Stomach (tissue), 9 donors: ENCODE data around the gene GALK2. TPM values are rescaled to one million over a fixed set of nuclear protein-coding genes. Genes with fewer than 3 reads are reported as not detected.

Experiments
- DNase-seq, 2 donors: peaks; one replicate each; pipeline versions ENCODE4 v3.0.0 to v3.0.0-alpha.2; 2013 to 2019
- H3K27ac ChIP-seq, 5 donors: fragments of 200-600 bp in 4 of 5; sonication (generic) in 4 of 5; one replicate each; pipeline ENCODE4 v1.5.1; 2013 to 2019; ENCODE audit warnings: mild to moderate bottlenecking in 1 of 5, moderate library complexity in 1 of 5
- H3K27me3 ChIP-seq, 3 donors: fragments of 200-600 bp; sonication (generic); one replicate each; pipeline ENCODE4 v1.5.1; 2017 to 2019; ENCODE audit warnings: mixed run types in 1 of 3
- H3K36me3 ChIP-seq, 4 donors: fragments of 200-600 bp; sonication (generic); 1 replicate in 3 of 4; 2 replicates in 1 of 4; pipeline ENCODE4 v1.5.1; 2016 to 2019
- H3K4me1 ChIP-seq, 4 donors: fragments of 200-600 bp; sonication (generic); one replicate each; pipeline ENCODE4 v1.5.1; 2016 to 2019
- H3K4me3 ChIP-seq, 4 donors: fragments of 200-600 bp; sonication (generic) in 3 of 4; one replicate each; pipeline ENCODE4 v1.5.1; 2016 to 2019; ENCODE audit warnings: mild to moderate bottlenecking in 1 of 4
- H3K9me3 ChIP-seq, 4 donors: fragments of 200-600 bp; sonication (generic); one replicate each; pipeline ENCODE4 v1.5.1; 2016 to 2019
- CTCF ChIP-seq, 7 experiments: fragments of 450-650 bp in 4 of 7; fragments of 200-600 bp in 3 of 7; sonication (generic) in 3 of 7; IDR thresholded peaks; one replicate each; pipeline ENCODE4 v1.5.1; 2016 to 2019; ENCODE audit warnings: antibody characterized with exemption in 7 of 7, control low read depth in 2 of 7, mild to moderate bottlenecking in 1 of 7
- EP300 ChIP-seq: sonication (generic); formaldehyde crosslinking; IDR thresholded peaks from one replicate; pipeline ENCODE4 v1.6.1; 2017; ENCODE audit warnings: antibody characterized with exemption
- POLR2A ChIP-seq, 4 donors: fragments of 450-650 bp; IDR thresholded peaks; one replicate each; pipeline ENCODE4 v1.6.1; 2016; ENCODE audit warnings: antibody characterized with exemption in 4 of 4, control low read depth in 2 of 4, mild to moderate bottlenecking in 1 of 4, moderate library complexity in 1 of 4
- POLR2AphosphoS5 ChIP-seq, 3 donors: sonication (generic); formaldehyde crosslinking; IDR thresholded peaks; one replicate each; pipeline ENCODE4 v1.6.1; 2016; ENCODE audit warnings: antibody characterized with exemption in 3 of 3
- WGBS, 5 donors: extraction: QIAGEN DNeasy Blood & Tissue Kit in 3 of 5; methylation state at CpG; one replicate each; pipeline versions ENCODE4 v1.1.5 to v1.1.7; 2013 to 2018; 5-methylcytosine and 5-hydroxymethylcytosine counted together
- intact Hi-C: fragments of 100-400 bp; cut with DNase I; formaldehyde crosslinking; loops from one replicate; pipeline ENCODE4 v1.15.1; 2023; ENCODE audit warnings: low total_unique reads
- polyA plus RNA-seq, 3 donors: library from polyadenylated mRNA; stranded (reverse); fragments of 200-250 nt; gene quantifications; one replicate each; pipeline ENCODE4 v1.2.3, GENCODE V29; 2013
- total RNA-seq, 5 donors: library from RNA; depleted of rRNA; stranded (reverse); fragments of >200 nt; gene quantifications; one replicate each; pipeline versions ENCODE4 v1.1.0 to v1.2.3, GENCODE V29; 2014 to 2016
- donor health status: healthy with polysubstance abuse.
- donor health status: Bipolar disorder and iron deficiency.
- donor health status: healthy.

Gene GALK2
- total and polyA plus RNA-seq, 8 donors, result 9.6 to 149 (median 20.8) TPM

DNA sequence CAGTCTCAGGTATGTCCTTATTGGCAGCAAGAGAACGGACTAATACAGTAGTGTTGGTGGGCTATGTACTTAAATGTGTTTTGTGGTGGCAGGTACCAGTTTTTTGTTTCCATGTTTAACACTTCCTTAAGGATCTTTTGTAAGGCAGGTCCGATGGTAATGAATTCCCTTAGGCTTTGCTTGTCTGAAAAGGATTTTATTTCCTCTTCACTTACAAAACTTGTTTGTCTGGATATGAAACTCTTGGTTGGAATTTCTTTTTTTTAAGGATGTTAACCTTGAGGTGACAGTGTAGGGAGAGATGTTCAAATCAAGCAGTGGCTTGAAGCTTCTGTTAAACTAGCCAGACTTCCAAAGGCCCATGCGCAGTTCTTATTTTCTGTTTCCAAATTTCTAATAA lies 130.8 kb downstream of the GALK2 start:
- TF ChIP-seq CTCF (IDR thresholded peaks at IDR 0.05) (no peak), POLR2AphosphoS5 (IDR thresholded peaks at IDR 0.05) (no peak), EP300 (no peak), POLR2A (IDR thresholded peaks at IDR 0.05) (no peak)

GRCh38 chr15:49301562-49301961 lies 131.5 kb downstream of the GALK2 start:
- Histone ChIP-seq H3K36me3 (peaks cover 0 to 30% (median 20%) of the 10 kb centered on the region in 4 donors), H3K4me1 (no peaks in the 10 kb centered on the region), H3K27me3 (no peaks in the 10 kb centered on the region), H3K27ac (no peak overlapping the region), H3K9me3 (no peaks in the 10 kb centered on the region), H3K4me3 (no peak overlapping the region)
- intact Hi-C loops, result no loop called here
- TF ChIP-seq POLR2A (IDR thresholded peaks at IDR 0.05) (no peak), EP300 (no peak), CTCF (IDR thresholded peaks at IDR 0.05) (no peak), POLR2AphosphoS5 (IDR thresholded peaks at IDR 0.05) (no peak)
- no peak for DNase-seq

More for the DNA sequence above, 130.8 kb downstream of the GALK2 start:
- Histone ChIP-seq H3K4me3 (no peak overlapping the region), H3K27ac (no peak overlapping the region), H3K4me1 (no peaks in the 10 kb centered on the region), H3K27me3 (no peaks in the 10 kb centered on the region), H3K9me3 (no peaks in the 10 kb centered on the region), H3K36me3 (peaks cover 0 to 33% (median 24%) of the 10 kb centered on the region in 4 donors)
- whole genome bisulfite sequencing, 5 donors, result 92 to 95% (median 94%) methylated on average over 3 of the region's 3 CpGs
- DNase-seq, result no peak
- intact Hi-C loops, result no loop called here

DNA sequence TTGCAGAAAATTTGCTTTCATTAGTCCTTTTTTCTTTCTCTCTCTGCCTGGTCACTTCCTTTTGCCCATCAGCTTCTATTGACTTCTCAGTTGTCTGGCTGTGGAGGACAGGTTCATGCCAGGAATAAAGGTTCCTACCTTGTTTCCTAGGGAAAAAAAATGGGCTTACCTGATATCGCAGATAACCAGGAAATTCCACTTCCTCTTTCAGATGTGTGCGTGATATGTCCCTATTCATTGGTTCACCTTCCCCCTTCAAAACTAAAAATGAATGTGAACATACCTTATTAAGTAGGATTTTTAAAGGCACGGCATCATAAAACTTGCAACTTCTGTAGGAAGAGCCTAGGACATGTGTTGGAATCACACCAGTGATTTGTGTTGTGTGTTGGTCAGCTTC lies 133.0 kb downstream of the GALK2 start:
- Histone ChIP-seq H3K36me3 (peaks cover 0 to 32% (median 19%) of the 10 kb centered on the region in 4 donors), H3K4me3 (no peak overlapping the region), H3K9me3 (no peaks in the 10 kb centered on the region), H3K27me3 (no peaks in the 10 kb centered on the region), H3K4me1 (no peaks in the 10 kb centered on the region), H3K27ac (no peak overlapping the region)
- no peak for DNase-seq
- TF ChIP-seq POLR2AphosphoS5 (IDR thresholded peaks at IDR 0.05) (no peak), POLR2A (IDR thresholded peaks at IDR 0.05) (no peak), CTCF (IDR thresholded peaks at IDR 0.05) (no peak), EP300 (no peak)
- intact Hi-C loops, result no loop called here
- WGBS, 5 donors, result 85 to 93% (median 90%) methylated on average over 3 of the region's 3 CpGs

DNA sequence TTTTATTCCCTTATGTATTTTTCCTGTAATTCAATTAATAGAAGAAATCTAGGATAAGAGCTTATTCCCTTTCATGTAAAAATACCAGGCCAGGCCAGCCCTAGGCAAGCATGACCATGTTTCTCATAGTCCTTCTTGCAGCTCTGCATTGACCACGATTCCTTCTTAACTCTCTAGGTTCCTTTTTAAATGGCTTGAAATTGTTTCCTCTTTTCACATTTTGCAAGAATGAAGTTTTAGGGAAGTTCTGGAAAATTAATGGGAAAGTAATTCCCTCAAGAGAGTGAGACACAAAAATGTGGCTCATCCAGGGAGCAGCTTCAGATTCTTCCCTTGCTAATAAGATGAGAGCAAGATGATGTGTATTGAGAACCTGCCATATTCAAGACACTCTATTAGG lies 136.5 kb downstream of the GALK2 start:
- TF ChIP-seq EP300, result no peak
- DNase-seq, result no peak
- no peak overlapping the region for H3K4me3 ChIP-seq
- peaks cover 0 to 41% (median 24%) of the 10 kb centered on the region in 4 donors for H3K36me3 ChIP-seq
- H3K27me3 ChIP-seq, result no peaks in the 10 kb centered on the region
- peaks cover 0 to 7% (median 0%) of the 10 kb centered on the region in 4 donors for H3K4me1 ChIP-seq
- intact Hi-C loops, result no loop called here
- H3K27ac ChIP-seq, result no peak overlapping the region
- 72 to 97% (median 87%) methylated on average over 1 of the region's 1 CpG for WGBS, 5 donors
- no peaks in the 10 kb centered on the region for H3K9me3 ChIP-seq

- WGBS, 5 donors, result 74 to 94% (median 92%) methylated on average over 2 of the region's 2 CpGs
- H3K27ac ChIP-seq, result no peak overlapping the region
- intact Hi-C loops, result no loop called here
Measured at GRCh38 chr15:49308686-49309085, 138.6 kb downstream of the GALK2 start.

More at GRCh38 chr15:49308686-49309085, 138.6 kb downstream of the GALK2 start:
- Histone ChIP-seq H3K36me3 (peaks cover 0 to 42% (median 24%) of the 10 kb centered on the region in 4 donors), H3K27me3 (no peaks in the 10 kb centered on the region), H3K4me1 (peaks cover 0 to 7% (median 0%) of the 10 kb centered on the region in 4 donors), H3K9me3 (no peaks in the 10 kb centered on the region), H3K4me3 (no peak overlapping the region)
- TF ChIP-seq POLR2AphosphoS5 (IDR thresholded peaks at IDR 0.05) (no peak), POLR2A (IDR thresholded peaks at IDR 0.05) (no peak), CTCF (IDR thresholded peaks at IDR 0.05) (no peak), EP300 (no peak)
- DNase-seq, result no peak
